ENCODE measurements around the gene TRIM44. TPM values are rescaled to one million over a fixed set of nuclear protein-coding genes. Genes with fewer than 3 reads are reported as not detected.

Gene TRIM44, protein sequence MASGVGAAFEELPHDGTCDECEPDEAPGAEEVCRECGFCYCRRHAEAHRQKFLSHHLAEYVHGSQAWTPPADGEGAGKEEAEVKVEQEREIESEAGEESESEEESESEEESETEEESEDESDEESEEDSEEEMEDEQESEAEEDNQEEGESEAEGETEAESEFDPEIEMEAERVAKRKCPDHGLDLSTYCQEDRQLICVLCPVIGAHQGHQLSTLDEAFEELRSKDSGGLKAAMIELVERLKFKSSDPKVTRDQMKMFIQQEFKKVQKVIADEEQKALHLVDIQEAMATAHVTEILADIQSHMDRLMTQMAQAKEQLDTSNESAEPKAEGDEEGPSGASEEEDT
- total RNA-seq, result 22.5 and 26.1 TPM in 2 replicates

GRCh38 chr11:35662649-35663407 lies at the start of gene TRIM44:
TSS of gene TRIM44 (plus strand) at chr11:35662775. CDS start at chr11:35663112, 337 bp downstream.

DNA sequence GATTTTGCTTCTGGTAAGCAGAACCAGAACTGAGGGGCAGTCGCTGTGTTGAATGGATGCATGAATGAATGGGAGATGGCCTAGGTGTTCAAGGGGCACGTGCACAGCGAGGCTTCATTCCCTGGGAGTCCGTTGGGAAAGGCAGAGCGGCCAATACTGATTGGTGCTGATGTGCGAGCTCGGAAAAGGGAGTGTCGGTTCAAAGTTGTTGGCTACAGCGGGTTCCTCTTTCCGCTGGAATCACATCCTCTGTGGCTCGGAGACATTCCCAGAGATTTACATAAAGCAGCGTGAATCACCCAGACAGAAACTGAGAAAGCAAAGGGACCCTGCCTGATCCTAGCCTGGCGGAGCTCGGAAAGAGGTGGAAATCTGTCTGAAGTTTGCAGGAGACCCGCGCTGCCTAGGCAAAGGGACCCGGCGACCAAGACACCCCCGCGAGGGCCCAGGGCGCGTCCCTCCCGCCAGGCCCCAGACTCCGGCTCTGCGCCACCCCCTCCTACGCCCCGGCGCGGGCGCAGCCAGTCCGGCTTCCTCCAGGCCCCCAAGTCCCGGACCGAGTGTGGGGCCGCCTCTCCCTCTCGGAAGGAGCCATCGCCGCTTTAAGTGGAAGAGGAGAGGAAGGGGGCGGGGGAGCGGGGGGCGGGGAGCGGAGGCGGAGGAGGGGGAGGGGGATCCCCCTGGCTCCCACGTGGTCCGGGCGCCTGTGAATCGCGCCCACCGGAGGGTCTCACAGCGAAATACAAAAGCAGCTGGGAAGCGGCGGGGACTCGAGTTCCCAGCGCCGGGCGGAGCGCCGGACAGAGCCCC lies 44.7 kb upstream of the TRIM44 start, which contains the start of gene FJX1:
Gene FJX1 (plus strand): TSS at position 774 of the 810 bp plus-strand sequence. CDS start 177 bp downstream, outside the sequence.

Other genes with a start within 250 kb of the TRIM44 start
- gene SLC1A2, start 243.2 kb upstream of the TRIM44 start, total RNA-seq, result 6.2 and 7.7 TPM in 2 replicates
- 199 and 512 TPM in 2 replicates for gene PAMR1, start 137.2 kb upstream of the TRIM44 start, total RNA-seq
- 88.3 and 97.0 TPM in 2 replicates for gene FJX1, start 44.3 kb upstream of the TRIM44 start, total RNA-seq

Data from uterine smooth muscle cell (primary cell).